Ovary (tissue), 9 donors: ENCODE results near the gene PVR. TPM values are rescaled to one million over a fixed set of nuclear protein-coding genes. Genes with fewer than 3 reads are reported as not detected.
"Not testable (repeated sequence)": the region's sequence is repeated elsewhere in the genome, so short reads cannot be mapped to it uniquely, and the experiment has no call there.

Experiments
- DNase-seq, 5 donors: peaks; one replicate each; pipeline ENCODE4 v3.0.0-alpha.2; 2019 to 2020
- H3K27ac ChIP-seq, 2 donors: fragments of 200-600 bp; one replicate each; pipeline versions ENCODE4 v1.5.1 to v1.8.0; 2019 to 2022
- H3K27me3 ChIP-seq: fragments of 200-600 bp; one replicate; pipeline ENCODE4 v1.8.0; 2022
- H3K36me3 ChIP-seq: fragments of 200-600 bp; sonication (generic); one replicate; pipeline ENCODE4 v1.5.1; 2019
- H3K4me1 ChIP-seq: one replicate; pipeline ENCODE4 v1.8.1; 2013; ENCODE audit warnings: mild to moderate bottlenecking, moderate library complexity; ENCODE audit not compliant: insufficient read depth
- H3K4me3 ChIP-seq: fragments of 200-600 bp; sonication (generic); one replicate; pipeline ENCODE4 v1.5.1; 2017
- H3K9me3 ChIP-seq, 2 donors: fragments of 200-600 bp in 1 of 2; sonication (generic) in 1 of 2; one replicate each; pipeline versions ENCODE4 v1.5.1 to v1.8.1; 2013 to 2019; ENCODE audit warnings: mild to moderate bottlenecking in 1 of 2, moderate library complexity in 1 of 2
- CTCF ChIP-seq, 3 donors: fragments of 450-650 bp in 2 of 3; fragments of 200-600 bp in 1 of 3; IDR thresholded peaks; one replicate each; pipeline versions ENCODE4 v1.5.1 to v1.8.0; 2016 to 2022; ENCODE audit warnings: antibody characterized with exemption in 3 of 3, mild to moderate bottlenecking in 1 of 3
- EP300 ChIP-seq: sonication (generic); formaldehyde crosslinking; IDR thresholded peaks from one replicate; pipeline ENCODE4 v1.6.1; 2017; ENCODE audit warnings: antibody characterized with exemption
- POLR2A ChIP-seq: fragments of 450-650 bp; IDR thresholded peaks from one replicate; pipeline ENCODE4 v1.6.1; 2017; ENCODE audit warnings: antibody characterized with exemption, mild to moderate bottlenecking, moderate library complexity
- WGBS, 3 donors: extraction: QIAGEN DNeasy Blood & Tissue Kit in 1 of 3; methylation state at CpG; one replicate each; pipeline versions ENCODE4 v1.1.5 to v1.1.7; 2013 to 2017; 5-methylcytosine and 5-hydroxymethylcytosine counted together
- intact Hi-C, 4 donors: fragments of 100-400 bp; cut with DNase I; formaldehyde crosslinking; loops; one replicate each; pipeline versions ENCODE4 v1.11.0 to v1.15.1; 2022 to 2023
- polyA plus RNA-seq, 2 donors: library from polyadenylated mRNA; stranded (reverse); fragments of 200-250 nt in 1 of 2; fragments of 350-450 nt in 1 of 2; fragmentation: Illumina TruSeq in 1 of 2; extraction: RNeasy Lipid Tissue Mini Kit (QIAGEN cat#74804) in 1 of 2; gene quantifications; one replicate each; pipeline ENCODE4 v1.2.3, GENCODE V29; 2013 to 2014
- total RNA-seq, 7 donors: library from RNA; depleted of rRNA in 2 of 7; stranded (reverse); fragments of >200 nt in 2 of 7; fragmentation: NEBNext Ultra II Directional in 3 of 7; extraction: Animal tissue kit (Norgen Biotek cat#: 25700) in 3 of 7; gene quantifications; one replicate each; pipeline versions ENCODE4 v1.1.0 to v1.2.4, GENCODE V29; 2016 to 2023
- donor health status: DM: no; HTN: no; CAD: no; lungs with moderate emphysema.
- donor health status: DM: no; HTN: no; CAD: no.
- donor health status: Bipolar disorder and iron deficiency.
- donor health status: DM: yes; HTN: yes; CAD: no.
- donor health status: DM: no; HTN: no; CAD: no.
- donor health status: DM: yes; HTN: yes; CAD: no.

Gene PVR
- total and polyA plus RNA-seq, 9 donors = 14.0 to 33.9 (median 22.5) TPM

- DNase-seq = no peak
- no peak overlapping the region for H3K27ac ChIP-seq
- H3K4me3 ChIP-seq = no peak overlapping the region
- no peaks in the 10 kb centered on the region for H3K27me3 ChIP-seq
- no peaks in the 10 kb centered on the region for H3K9me3 ChIP-seq
- H3K36me3 ChIP-seq = no peaks in the 10 kb centered on the region
- 19 to 30% (median 23%) methylated on average over 1 of the region's 1 CpG for WGBS, 3 donors
- no peak for TF ChIP-seq CTCF (IDR thresholded peaks at IDR 0.05)
- TF ChIP-seq EP300 = no peak
- no peak for TF ChIP-seq POLR2A
- intact Hi-C loops = no loop called here
- H3K4me1 ChIP-seq = no peaks in the 10 kb centered on the region
Measured at GRCh38 chr19:44626048-44626624, 17.6 kb upstream of the PVR start.

- Histone ChIP-seq H3K9me3 (no peaks in the 10 kb centered on the region), H3K36me3 (no peaks in the 10 kb centered on the region), H3K4me3 (no peak overlapping the region), H3K4me1 (no peaks in the 10 kb centered on the region), H3K27ac (no peak overlapping the region), H3K27me3 (no peaks in the 10 kb centered on the region)
- TF ChIP-seq POLR2A = no peak
- TF ChIP-seq CTCF (IDR thresholded peaks at IDR 0.05) = no peak
- TF ChIP-seq EP300 = no peak
- intact Hi-C loops = no loop called here
- no peak for DNase-seq
- 94% methylated on average over 4 of the region's 4 CpGs for WGBS, 3 donors
Measured at GRCh38 chr19:44627631-44628030, 16.1 kb upstream of the PVR start.

GRCh38 chr19:44628793-44629192 is 14.9 kb upstream of the PVR start:
- 87 to 95% (median 93%) methylated on average over 3 of the region's 3 CpGs for WGBS, 3 donors

GRCh38 chr19:44631611-44632010 is 12.1 kb upstream of the PVR start:
- WGBS, 3 donors = 85 to 91% (median 88%) methylated on average over 8 of the region's 8 CpGs
- intact Hi-C loops, H3K9me3 ChIP-seq, H3K4me1 ChIP-seq, H3K4me3 ChIP-seq, H3K36me3 ChIP-seq, DNase-seq, H3K27me3 ChIP-seq, H3K27ac ChIP-seq: not testable (repeated sequence)

More at GRCh38 chr19:44628793-44629192, 14.9 kb upstream of the PVR start:
- Histone ChIP-seq H3K27ac (no peak overlapping the region), H3K4me3 (no peak overlapping the region), H3K4me1 (no peaks in the 10 kb centered on the region), H3K27me3 (no peaks in the 10 kb centered on the region), H3K9me3 (no peaks in the 10 kb centered on the region), H3K36me3 (no peaks in the 10 kb centered on the region)
- TF ChIP-seq POLR2A (no peak), CTCF (IDR thresholded peaks at IDR 0.05) (no peak), EP300 (no peak)
- intact Hi-C loops = no loop called here
- DNase-seq = no peak

GRCh38 chr19:44634058-44634457 is 9.7 kb upstream of the PVR start:
- H3K4me1 ChIP-seq, H3K4me3 ChIP-seq, H3K9me3 ChIP-seq, intact Hi-C loops, H3K27me3 ChIP-seq, DNase-seq, H3K27ac ChIP-seq, H3K36me3 ChIP-seq: not testable (repeated sequence)
- 1 to 2% (median 2%) methylated on average over 5 of the region's 5 CpGs for WGBS, 3 donors
